HCT116 (cell line): ENCODE results near the gene ATP1B3. TPM values are rescaled to one million over a fixed set of nuclear protein-coding genes. Genes with fewer than 3 reads are reported as not detected.

Experiments
- ATAC-seq: fragments of 200-7000 bp; cut with Tn5 transposase; 2 replicates; pipeline ENCODE4 v1.9.1; 2020; ENCODE audit warnings: mild to moderate bottlenecking, moderate library complexity
- BruUV-seq: library from RNA; stranded (reverse); fragments of 400-500 nt; replicated peaks from 2 replicates; lab custom pipeline; 2021; lab: Mats Ljungman, UMichigan
- CTCF ChIA-PET: fragments of 300-600 bp; sonication (Branson Sonifier 250); formaldehyde crosslinking; loops from one replicate; lab custom pipeline; 2021; ENCODE audit warnings: antibody characterized with exemption; lab: Charles Lee
- POLR2A ChIA-PET: fragments of 300-600, 350-600 bp; sonication (Branson Sonifier 250); formaldehyde crosslinking; loops from one replicate; lab custom pipeline; 2021; ENCODE audit warnings: antibody characterized with exemption; lab: Charles Lee
- RAD21 ChIA-PET, 2 experiments: fragments of 300-600 bp; sonication (Branson Sonifier 250); formaldehyde crosslinking; loops; one replicate each; lab custom pipeline; 2023; ENCODE audit warnings: low total read pairs in 2 of 2; ENCODE audit not compliant: uncharacterized antibody in 2 of 2, unreplicated experiment in 2 of 2, low non-redundant PET in 1 of 2; lab: Charles Lee
- DNase-seq: peaks from one replicate; pipeline ENCODE4 v3.0.0-alpha.2; 2010; ENCODE audit warnings: low read depth, low spot score
- H2AFZ ChIP-seq: fragments of 200-600 bp; shearing (Covaris generic), sonication (generic); 2 replicates; pipeline ENCODE4 v1.6.1; 2017; ENCODE audit warnings: low read depth, mixed run types, mixed read lengths, antibody characterized with exemption, low read length; ENCODE audit not compliant: poor library complexity, severe bottlenecking
- H3K27ac ChIP-seq: 2 replicates; pipeline ENCODE4 v1.5.1; 2012; ENCODE audit warnings: low read depth, low read length
- H3K27me3 ChIP-seq: fragments of 200-600 bp; sonication (generic); 2 replicates; pipeline ENCODE4 v1.6.1; 2016; ENCODE audit warnings: mixed run types, low read length, mixed read lengths; ENCODE audit not compliant: insufficient read depth
- H3K36me3 ChIP-seq, 2 experiments: fragments of 200-500 bp in 1 of 2; fragments of 200-600 bp in 1 of 2; sonication (Bioruptor generic) in 1 of 2; sonication (generic) in 1 of 2; 2 replicates each; pipeline versions ENCODE4 v1.5.1 to v1.6.1; 2014 to 2016; ENCODE audit warnings: low read length in 2 of 2, inconsistent platforms in 1 of 2, mixed read lengths in 1 of 2, mixed run types in 1 of 2; ENCODE audit not compliant: insufficient read depth in 2 of 2, control insufficient read depth in 1 of 2
- H3K4me1 ChIP-seq, 2 experiments: fragments of 200-600 bp in 1 of 2; sonication (generic) in 1 of 2; 2 replicates each; pipeline versions ENCODE4 v1.5.1 to v1.6.1; 2012 to 2017; ENCODE audit warnings: low read length in 2 of 2, inconsistent platforms in 1 of 2, mild to moderate bottlenecking in 1 of 2, mixed read lengths in 1 of 2, mixed run types in 1 of 2, moderate library complexity in 1 of 2; ENCODE audit not compliant: insufficient read depth in 2 of 2, control insufficient read depth in 1 of 2
- H3K4me2 ChIP-seq: fragments of 200-600 bp; sonication (generic); 2 replicates; pipeline ENCODE4 v1.6.1; 2017; ENCODE audit warnings: mixed run types, low read length, mixed read lengths
- H3K4me3 ChIP-seq, 2 experiments: fragments of 200-600 bp in 1 of 2; sonication (generic) in 1 of 2; replicated peaks in 1 of 2; 2 replicates each; pipeline ENCODE4 v1.5.1; 2011 to 2016; ENCODE audit warnings: low read length in 2 of 2, control low read depth in 1 of 2, low read depth in 1 of 2, mild to moderate bottlenecking in 1 of 2, mixed read lengths in 1 of 2, mixed run types in 1 of 2
- H3K79me2 ChIP-seq: fragments of 200-600 bp; sonication (generic); 2 replicates; pipeline ENCODE4 v1.6.1; 2017; ENCODE audit warnings: mild to moderate bottlenecking, mixed run types, low read length, moderate library complexity, mixed read lengths; ENCODE audit not compliant: insufficient read depth
- H3K9ac ChIP-seq: fragments of 200-600 bp; sonication (generic); 2 replicates; pipeline ENCODE4 v1.6.1; 2016; ENCODE audit warnings: low read length, mixed read lengths
- H3K9me2 ChIP-seq: fragments of 200-600 bp; sonication (generic), shearing (Covaris generic); 2 replicates; pipeline ENCODE4 v1.6.1; 2017; ENCODE audit warnings: mixed run types, mild to moderate bottlenecking, moderate library complexity; ENCODE audit not compliant: insufficient read depth
- H3K9me3 ChIP-seq, 2 experiments: fragments of 200-500 bp in 1 of 2; fragments of 200-600 bp in 1 of 2; sonication (Bioruptor generic) in 1 of 2; sonication (generic) in 1 of 2; 2 replicates each; pipeline ENCODE4 v1.6.1; 2014 to 2017; ENCODE audit warnings: low read length in 2 of 2, mixed read lengths in 2 of 2, inconsistent platforms in 1 of 2, low read depth in 1 of 2, mild to moderate bottlenecking in 1 of 2, mixed run types in 1 of 2, moderate library complexity in 1 of 2; ENCODE audit not compliant: control insufficient read depth in 1 of 2, insufficient read depth in 1 of 2
- H4K20me1 ChIP-seq: fragments of 200-600 bp; sonication (generic), shearing (Covaris generic); 2 replicates; pipeline ENCODE4 v1.6.1; 2017; ENCODE audit warnings: mixed run types, mild to moderate bottlenecking, moderate library complexity; ENCODE audit not compliant: insufficient read depth
- EGR1 ChIP-seq: IDR thresholded peaks from 2 replicates; pipeline ENCODE4 v1.6.1; 2012; ENCODE audit warnings: low read depth
- ELF1 ChIP-seq: IDR thresholded peaks from 2 replicates; pipeline ENCODE4 v1.6.1; 2012; ENCODE audit warnings: low read depth, borderline replicate concordance
- FOSL1 ChIP-seq: IDR thresholded peaks from 2 replicates; pipeline ENCODE4 v1.6.1; 2012; ENCODE audit warnings: low read depth
- RAD21 ChIP-seq: IDR thresholded peaks from 2 replicates; pipeline ENCODE4 v1.6.1; 2012; ENCODE audit warnings: low read depth, mild to moderate bottlenecking
- SRF ChIP-seq: IDR thresholded peaks from 2 replicates; pipeline ENCODE4 v1.6.1; 2012; ENCODE audit warnings: low read depth
- TCF7L2 ChIP-seq: IDR thresholded peaks from 2 replicates; pipeline ENCODE4 v1.7.0; 2011; ENCODE audit warnings: borderline replicate concordance, inconsistent platforms; ENCODE audit not compliant: insufficient read depth, insufficient read length; ENCODE audit errors: extremely low read depth
- ZFX ChIP-seq: fragments of 450-650 bp; IDR thresholded peaks from 2 replicates; pipeline ENCODE4 v1.6.1; 2017
- ZNF274 ChIP-seq: fragments of 200-500 bp; sonication (Bioruptor generic); IDR thresholded peaks from 2 replicates; pipeline ENCODE4 v1.6.1; 2014; ENCODE audit warnings: mild to moderate bottlenecking, low read depth, low read length, inconsistent platforms
- intact Hi-C: fragments of 100-400 bp; cut with micrococcal nuclease; formaldehyde crosslinking; loops from 2 replicates; pipeline ENCODE4 v1.10.0; 2022
- total RNA-seq: library from RNA; stranded (reverse); gene quantifications from one replicate; pipeline ENCODE4 v1.2.1, GENCODE V29; 2021; ENCODE audit not compliant: unreplicated experiment
- TF ChIP-seq, protein P1 (sequence below): IDR thresholded peaks from 2 replicates; pipeline ENCODE4 v1.6.1; 2012; ENCODE audit warnings: low read depth
- TF ChIP-seq, protein P2 (sequence below): IDR thresholded peaks from 2 replicates; pipeline ENCODE4 v1.6.1; 2011; ENCODE audit warnings: mild to moderate bottlenecking, low read length, moderate library complexity; ENCODE audit not compliant: insufficient replicate concordance; ENCODE audit errors: extremely low read depth
- TF ChIP-seq, protein P3 (sequence below), 3 experiments: fragments of 200-600 bp in 1 of 3; sonication (generic) in 1 of 3; IDR thresholded peaks in 2 of 3; conservative IDR thresholded peaks in 1 of 3; 2 replicates each; pipeline ENCODE4 v1.5.1; 2012 to 2017; ENCODE audit warnings: low read depth in 2 of 3, low read length in 2 of 3, antibody characterized with exemption in 1 of 3, borderline replicate concordance in 1 of 3, control low read depth in 1 of 3, mild to moderate bottlenecking in 1 of 3, mixed read lengths in 1 of 3, mixed run types in 1 of 3, moderate library complexity in 1 of 3; ENCODE audit not compliant: insufficient read depth in 1 of 3

ATP1B3 gene
- total RNA-seq, 1 experiment from 2014 or later, result 147 TPM

DNA sequence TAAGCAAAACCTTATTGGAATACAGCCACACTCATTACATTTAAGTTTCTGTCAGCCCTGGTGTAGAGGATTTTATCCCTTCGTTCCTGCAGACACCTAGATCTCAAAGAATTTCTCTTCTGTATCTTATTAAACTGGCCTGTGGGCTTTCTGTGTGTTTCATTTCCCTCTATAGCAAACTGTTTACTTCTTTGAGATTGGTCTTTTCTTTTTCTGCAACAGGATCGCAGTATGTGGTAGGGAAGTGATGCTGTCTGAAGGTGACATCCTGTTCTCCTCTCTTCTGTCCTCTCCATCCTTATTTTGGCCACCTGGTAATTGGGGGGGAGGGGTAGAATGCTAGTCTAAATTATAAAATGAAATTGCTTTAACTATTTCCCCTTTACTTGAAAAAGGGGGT, 25.5 kb downstream of the ATP1B3 start:
- intact Hi-C loops, result no loop called here
- peaks cover 20 to 31% of the 10 kb centered on the region in 2 experiments for H3K36me3 ChIP-seq

More for the DNA sequence above, 25.5 kb downstream of the ATP1B3 start:
- Histone ChIP-seq H3K4me3 (no peak overlapping the region), H3K9ac (no peak overlapping the region), H3K27me3 (no peaks in the 10 kb centered on the region), H3K4me1 (no peaks in the 10 kb centered on the region), H3K9me2 (no peaks in the 10 kb centered on the region), H2AFZ (no peak overlapping the region), H3K79me2 (peaks cover 83% of the 10 kb centered on the region), H3K9me3 (peaks cover 4 to 10% of the 10 kb centered on the region in 2 experiments; a peak in 1 of 4 replicates), H4K20me1 (peaks cover 8% of the 10 kb centered on the region; the same call in 1 of the 2 replicates), H3K27ac (no peak overlapping the region), H3K4me2 (no peak overlapping the region)
- CTCF ChIA-PET, result no interaction called here
- TF ChIP-seq, protein P1, sequence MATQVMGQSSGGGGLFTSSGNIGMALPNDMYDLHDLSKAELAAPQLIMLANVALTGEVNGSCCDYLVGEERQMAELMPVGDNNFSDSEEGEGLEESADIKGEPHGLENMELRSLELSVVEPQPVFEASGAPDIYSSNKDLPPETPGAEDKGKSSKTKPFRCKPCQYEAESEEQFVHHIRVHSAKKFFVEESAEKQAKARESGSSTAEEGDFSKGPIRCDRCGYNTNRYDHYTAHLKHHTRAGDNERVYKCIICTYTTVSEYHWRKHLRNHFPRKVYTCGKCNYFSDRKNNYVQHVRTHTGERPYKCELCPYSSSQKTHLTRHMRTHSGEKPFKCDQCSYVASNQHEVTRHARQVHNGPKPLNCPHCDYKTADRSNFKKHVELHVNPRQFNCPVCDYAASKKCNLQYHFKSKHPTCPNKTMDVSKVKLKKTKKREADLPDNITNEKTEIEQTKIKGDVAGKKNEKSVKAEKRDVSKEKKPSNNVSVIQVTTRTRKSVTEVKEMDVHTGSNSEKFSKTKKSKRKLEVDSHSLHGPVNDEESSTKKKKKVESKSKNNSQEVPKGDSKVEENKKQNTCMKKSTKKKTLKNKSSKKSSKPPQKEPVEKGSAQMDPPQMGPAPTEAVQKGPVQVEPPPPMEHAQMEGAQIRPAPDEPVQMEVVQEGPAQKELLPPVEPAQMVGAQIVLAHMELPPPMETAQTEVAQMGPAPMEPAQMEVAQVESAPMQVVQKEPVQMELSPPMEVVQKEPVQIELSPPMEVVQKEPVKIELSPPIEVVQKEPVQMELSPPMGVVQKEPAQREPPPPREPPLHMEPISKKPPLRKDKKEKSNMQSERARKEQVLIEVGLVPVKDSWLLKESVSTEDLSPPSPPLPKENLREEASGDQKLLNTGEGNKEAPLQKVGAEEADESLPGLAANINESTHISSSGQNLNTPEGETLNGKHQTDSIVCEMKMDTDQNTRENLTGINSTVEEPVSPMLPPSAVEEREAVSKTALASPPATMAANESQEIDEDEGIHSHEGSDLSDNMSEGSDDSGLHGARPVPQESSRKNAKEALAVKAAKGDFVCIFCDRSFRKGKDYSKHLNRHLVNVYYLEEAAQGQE, result no peak
- TF ChIP-seq, protein P2, sequence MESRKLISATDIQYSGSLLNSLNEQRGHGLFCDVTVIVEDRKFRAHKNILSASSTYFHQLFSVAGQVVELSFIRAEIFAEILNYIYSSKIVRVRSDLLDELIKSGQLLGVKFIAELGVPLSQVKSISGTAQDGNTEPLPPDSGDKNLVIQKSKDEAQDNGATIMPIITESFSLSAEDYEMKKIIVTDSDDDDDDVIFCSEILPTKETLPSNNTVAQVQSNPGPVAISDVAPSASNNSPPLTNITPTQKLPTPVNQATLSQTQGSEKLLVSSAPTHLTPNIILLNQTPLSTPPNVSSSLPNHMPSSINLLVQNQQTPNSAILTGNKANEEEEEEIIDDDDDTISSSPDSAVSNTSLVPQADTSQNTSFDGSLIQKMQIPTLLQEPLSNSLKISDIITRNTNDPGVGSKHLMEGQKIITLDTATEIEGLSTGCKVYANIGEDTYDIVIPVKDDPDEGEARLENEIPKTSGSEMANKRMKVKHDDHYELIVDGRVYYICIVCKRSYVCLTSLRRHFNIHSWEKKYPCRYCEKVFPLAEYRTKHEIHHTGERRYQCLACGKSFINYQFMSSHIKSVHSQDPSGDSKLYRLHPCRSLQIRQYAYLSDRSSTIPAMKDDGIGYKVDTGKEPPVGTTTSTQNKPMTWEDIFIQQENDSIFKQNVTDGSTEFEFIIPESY, result no peak
- TF ChIP-seq ZFX (no peak), ZNF274 (no peak), SRF (no peak), EGR1 (no peak), FOSL1 (no peak), ELF1 (no peak), TCF7L2 (no peak), RAD21 (no peak)
- TF ChIP-seq, protein P3, sequence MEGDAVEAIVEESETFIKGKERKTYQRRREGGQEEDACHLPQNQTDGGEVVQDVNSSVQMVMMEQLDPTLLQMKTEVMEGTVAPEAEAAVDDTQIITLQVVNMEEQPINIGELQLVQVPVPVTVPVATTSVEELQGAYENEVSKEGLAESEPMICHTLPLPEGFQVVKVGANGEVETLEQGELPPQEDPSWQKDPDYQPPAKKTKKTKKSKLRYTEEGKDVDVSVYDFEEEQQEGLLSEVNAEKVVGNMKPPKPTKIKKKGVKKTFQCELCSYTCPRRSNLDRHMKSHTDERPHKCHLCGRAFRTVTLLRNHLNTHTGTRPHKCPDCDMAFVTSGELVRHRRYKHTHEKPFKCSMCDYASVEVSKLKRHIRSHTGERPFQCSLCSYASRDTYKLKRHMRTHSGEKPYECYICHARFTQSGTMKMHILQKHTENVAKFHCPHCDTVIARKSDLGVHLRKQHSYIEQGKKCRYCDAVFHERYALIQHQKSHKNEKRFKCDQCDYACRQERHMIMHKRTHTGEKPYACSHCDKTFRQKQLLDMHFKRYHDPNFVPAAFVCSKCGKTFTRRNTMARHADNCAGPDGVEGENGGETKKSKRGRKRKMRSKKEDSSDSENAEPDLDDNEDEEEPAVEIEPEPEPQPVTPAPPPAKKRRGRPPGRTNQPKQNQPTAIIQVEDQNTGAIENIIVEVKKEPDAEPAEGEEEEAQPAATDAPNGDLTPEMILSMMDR (IDR thresholded peaks at IDR 0.05 in 2 of 3, conservative IDR thresholded peaks at IDR 0.05 in 1 of 3; ENCODE audit: borderline replicate concordance in 1 of 3, insufficient read depth in 1 of 3, low read depth in 2 of 3, low read length in 2 of 3), result no peak
- DNase-seq (no peak), ATAC-seq (no peak)
- BruUV-seq, result no TSS peak
- POLR2A ChIA-PET, result no interaction called here
- RAD21 ChIA-PET, result no interaction called here
